Brain pericyte (primary cell): ENCODE data around the gene ZNF436.

Source experiments
- DNase-seq: peaks from one replicate; pipeline ENCODE4 v3.0.0-alpha.2; 2012; ENCODE audit warnings: low read depth, low spot score

ZNF436 gene

GRCh38 chr1:23369335-23370013, at the start of gene ZNF436:
TSS of gene ZNF436 (minus strand) at chr1:23369836. CDS start at chr1:23368005, 1,831 bp downstream.
- DNase-seq, result peak; percentile 60

GRCh38 chr1:23419180-23419579, 49.5 kb upstream of the ZNF436 start:
- DNase-seq, result no peak

GRCh38 chr1:23417570-23417969, 47.9 kb upstream of the ZNF436 start:
- DNase-seq, result no peak

- no peak for DNase-seq
Measured at GRCh38 chr1:23416964-23417363, 47.3 kb upstream of the ZNF436 start.

GRCh38 chr1:23408797-23409290, 39.2 kb upstream of the ZNF436 start:
- DNase-seq, result no peak

GRCh38 chr1:23407016-23407630, 37.5 kb upstream of the ZNF436 start:
- no peak for DNase-seq

- no peak for DNase-seq
Measured at GRCh38 chr1:23405946-23406345, 36.3 kb upstream of the ZNF436 start.

- peak; percentile 74 for DNase-seq
Measured at GRCh38 chr1:23403735-23404486, 34.3 kb upstream of the ZNF436 start.

- DNase-seq, result no peak
Measured at GRCh38 chr1:23403355-23403734, 33.7 kb upstream of the ZNF436 start.

GRCh38 chr1:23403038-23403336, 33.4 kb upstream of the ZNF436 start:
- no peak for DNase-seq

GRCh38 chr1:23402286-23403037, 32.8 kb upstream of the ZNF436 start:
- DNase-seq, result no peak

- DNase-seq, result no peak
Measured at GRCh38 chr1:23401313-23401712, 31.7 kb upstream of the ZNF436 start.

- DNase-seq, result no peak
Measured at GRCh38 chr1:23400324-23401114, 30.9 kb upstream of the ZNF436 start.

GRCh38 chr1:23399229-23399628, 29.6 kb upstream of the ZNF436 start:
- no peak for DNase-seq

GRCh38 chr1:23397908-23398307, 28.3 kb upstream of the ZNF436 start:
- DNase-seq, result no peak

- DNase-seq, result no peak
Measured at GRCh38 chr1:23396380-23396779, 26.7 kb upstream of the ZNF436 start.

GRCh38 chr1:23395849-23396248, 26.2 kb upstream of the ZNF436 start:
- DNase-seq, result no peak

GRCh38 chr1:23395154-23395724, 25.6 kb upstream of the ZNF436 start:
- DNase-seq, result no peak

- no peak for DNase-seq
Measured at GRCh38 chr1:23394684-23395083, 25.0 kb upstream of the ZNF436 start.

- DNase-seq, result no peak
Measured at GRCh38 chr1:23394181-23394580, 24.5 kb upstream of the ZNF436 start.

- DNase-seq, result peak; percentile 68
Measured at GRCh38 chr1:23393706-23394105, 24.1 kb upstream of the ZNF436 start.
